HG02973 (cell line): ENCODE data around the gene STEAP3.

ENCODE experiments used
- ATAC-seq: cut with Tn5 transposase; IDR thresholded peaks from one replicate; pipeline ENCODE4 v1.9.1; 2021; ENCODE audit warnings: moderate library complexity; ENCODE audit not compliant: unreplicated experiment

STEAP3 gene

GRCh38 chr2:119245841-119246230, 22.2 kb downstream of the STEAP3 start:
- no peak for ATAC-seq

GRCh38 chr2:119246884-119247843, 23.5 kb downstream of the STEAP3 start:
- ATAC-seq: no peak

- ATAC-seq: no peak
Measured at GRCh38 chr2:119247844-119248271, 24.2 kb downstream of the STEAP3 start.

DNA sequence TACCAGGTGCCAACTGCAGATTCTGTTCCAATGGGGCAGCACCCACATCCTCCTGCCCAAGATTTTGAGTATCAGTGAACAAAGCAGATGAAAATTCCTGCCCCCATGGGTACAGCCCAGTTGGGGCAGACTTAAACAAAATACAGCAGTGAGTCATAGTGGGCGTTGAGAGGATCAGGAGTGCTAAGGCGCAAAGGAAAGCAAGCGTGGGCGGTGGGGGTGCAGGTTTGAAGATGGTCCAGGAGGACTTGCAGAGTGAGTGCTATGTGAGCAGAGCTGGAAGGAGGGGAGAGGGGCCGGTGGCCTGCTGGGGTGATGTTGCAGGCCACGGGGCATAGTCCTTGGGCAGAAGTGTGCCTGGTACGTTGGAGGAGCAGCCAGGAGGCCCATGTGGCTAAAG, 24.7 kb downstream of the STEAP3 start:
- no peak for ATAC-seq

- ATAC-seq: no peak
Measured at GRCh38 chr2:119248751-119249150, 25.1 kb downstream of the STEAP3 start.

- ATAC-seq: no peak
Measured at GRCh38 chr2:119249311-119249710, 25.7 kb downstream of the STEAP3 start.

DNA sequence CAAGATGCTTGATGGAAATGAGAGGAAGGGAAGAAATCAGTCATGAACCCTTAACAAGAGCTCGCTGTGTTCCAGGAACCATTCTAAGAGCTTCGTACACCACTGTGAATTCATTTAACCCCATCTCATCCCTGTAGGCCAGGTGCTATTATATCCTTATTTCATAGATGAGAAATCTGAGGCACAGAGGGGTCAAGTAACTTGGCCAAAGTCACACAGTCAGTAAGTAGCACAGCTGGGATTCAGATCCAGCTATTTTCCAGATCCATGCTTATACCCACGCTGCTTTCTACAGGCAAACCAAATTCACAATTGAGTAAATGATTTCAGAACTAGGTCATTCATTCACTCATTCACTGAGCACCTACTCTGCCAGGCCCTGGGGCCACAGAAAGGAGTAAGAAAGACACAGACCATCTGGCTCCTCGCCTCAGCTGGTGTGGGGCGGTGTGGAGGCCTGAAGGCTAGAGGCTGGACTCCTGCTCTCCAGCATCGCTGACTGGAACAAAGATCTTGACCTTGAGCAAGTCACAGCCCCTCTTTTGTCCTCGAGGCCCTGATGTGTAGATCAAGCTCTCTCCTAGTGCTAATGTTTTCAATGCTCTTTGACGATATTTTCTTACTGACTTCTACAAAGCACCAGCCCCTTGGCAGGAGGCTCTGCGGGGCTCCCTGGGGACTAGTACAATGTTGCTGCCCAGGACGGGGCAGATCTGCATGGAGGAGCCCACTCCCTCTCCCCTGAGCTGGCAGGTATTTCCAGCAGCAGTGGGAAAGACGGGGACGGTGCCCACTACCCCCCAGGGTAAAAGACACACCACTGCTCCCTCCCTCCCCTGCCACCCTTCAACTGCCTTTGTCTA, 26.5 kb downstream of the STEAP3 start:
- ATAC-seq: no peak

- ATAC-seq: no peak
Measured at GRCh38 chr2:119250718-119251290, 27.2 kb downstream of the STEAP3 start.

DNA sequence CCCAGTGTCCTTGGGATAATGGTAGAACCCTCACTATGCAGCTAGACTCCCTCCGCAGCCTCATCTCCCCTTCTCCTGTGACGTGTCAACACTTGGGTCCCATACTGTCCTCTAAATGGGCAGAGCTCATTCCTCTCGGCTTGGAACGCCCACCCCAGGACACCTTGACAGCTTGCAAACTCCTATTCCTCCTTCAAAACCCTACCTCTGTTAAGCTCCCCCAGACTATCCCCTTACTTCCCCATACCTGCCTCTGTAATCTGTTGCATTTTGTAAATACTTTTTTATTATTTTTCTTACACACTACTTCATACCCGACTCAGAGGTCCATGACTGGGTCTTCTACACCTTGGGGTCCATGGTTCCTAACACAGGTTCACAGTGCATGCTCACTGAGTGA, 28.0 kb downstream of the STEAP3 start:
- no peak for ATAC-seq

DNA sequence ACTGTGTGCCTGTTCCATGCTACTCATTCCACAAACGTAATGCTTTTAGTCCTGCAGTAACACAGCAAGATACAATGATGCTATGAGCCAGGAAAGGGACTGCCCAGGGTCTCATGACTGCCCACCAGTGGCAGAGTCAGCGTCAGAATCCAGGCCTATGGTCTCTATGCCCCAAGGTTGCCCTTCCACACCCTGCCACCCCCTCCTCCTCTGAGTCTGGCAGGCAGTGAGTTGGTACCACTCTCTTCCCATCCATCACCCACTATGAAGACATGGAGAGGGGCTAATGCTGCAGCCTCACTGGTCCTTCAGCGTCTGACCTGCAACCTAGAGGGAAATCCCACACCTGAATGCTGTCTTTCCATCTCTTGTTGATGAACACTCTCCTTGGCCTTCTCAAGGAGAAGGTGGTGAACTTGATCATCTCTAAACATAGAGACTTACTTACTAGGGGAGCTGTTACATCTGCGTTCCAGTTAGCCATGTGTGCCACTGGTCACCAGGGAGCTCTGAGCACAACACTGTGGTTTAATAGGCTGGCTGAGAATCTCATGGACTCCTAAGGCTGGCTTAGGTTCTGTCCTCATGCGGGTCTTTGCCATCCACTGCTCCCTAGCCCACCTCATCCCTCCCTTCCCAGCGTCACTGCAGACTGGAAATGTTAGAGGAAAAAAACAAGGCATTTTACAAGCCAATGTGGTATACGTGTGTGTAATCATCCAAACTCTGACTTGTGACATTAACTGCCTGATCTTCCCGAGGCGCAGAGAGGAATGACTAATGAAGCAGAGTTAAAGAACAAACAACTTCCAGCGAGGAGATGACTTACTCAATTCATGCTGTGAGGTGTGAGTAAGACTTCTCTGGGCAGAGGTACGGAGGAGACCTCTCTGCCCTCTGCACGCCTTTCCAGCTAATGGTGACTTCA, 28.8 kb downstream of the STEAP3 start:
- no peak for ATAC-seq

- no peak for ATAC-seq
Measured at GRCh38 chr2:119253114-119253702, 29.6 kb downstream of the STEAP3 start.

- no peak for ATAC-seq
Measured at GRCh38 chr2:119253760-119254600, 30.3 kb downstream of the STEAP3 start.

GRCh38 chr2:119254601-119255080, 31.0 kb downstream of the STEAP3 start:
- ATAC-seq: no peak

GRCh38 chr2:119255760-119256581, 32.3 kb downstream of the STEAP3 start:
- no peak for ATAC-seq

- no peak for ATAC-seq
Measured at GRCh38 chr2:119256582-119256921, 32.9 kb downstream of the STEAP3 start.

DNA sequence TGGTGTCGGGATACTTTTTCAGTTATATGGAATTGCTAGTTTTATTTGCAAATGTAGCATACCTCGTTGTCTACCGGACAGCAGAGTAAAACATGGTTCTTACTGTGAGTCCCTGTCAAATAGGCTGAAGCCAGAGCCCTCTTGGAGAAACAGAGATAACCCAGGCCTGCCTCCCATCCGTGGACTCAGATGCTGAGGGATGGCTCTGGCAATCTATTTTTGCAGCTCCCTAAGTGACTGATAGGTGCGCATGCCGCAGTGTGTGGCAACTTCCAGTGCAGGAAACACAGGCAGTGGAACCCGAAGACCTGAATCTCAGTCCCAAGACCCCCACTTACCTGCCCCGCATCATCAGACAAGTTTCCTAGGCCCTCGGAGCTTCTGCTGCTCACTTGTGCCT, 33.6 kb downstream of the STEAP3 start:
- ATAC-seq: no peak

- no peak for ATAC-seq
Measured at GRCh38 chr2:119259296-119259860, 35.7 kb downstream of the STEAP3 start.
